Neuronal stem cell (in vitro differentiated cells): ENCODE measurements around the gene VAMP1.
"Not testable (repeated sequence)": the region's sequence is repeated elsewhere in the genome, so short reads cannot be mapped to it uniquely, and the experiment has no call there.

Experiments
- DNase-seq: peaks from one replicate; pipeline ENCODE4 v3.0.0-alpha.2; 2013; ENCODE audit warnings: low spot score
- H2AFZ ChIP-seq: one replicate; pipeline ENCODE4 v1.6.1; 2013; ENCODE audit warnings: mild to moderate bottlenecking, low read length, inconsistent platforms
- H2AK5ac ChIP-seq: 2 replicates; pipeline ENCODE4 v1.6.1; 2013; ENCODE audit warnings: low read depth, mild to moderate bottlenecking, inconsistent platforms, low read length, moderate library complexity, mixed read lengths
- H2BK120ac ChIP-seq: 2 replicates; pipeline ENCODE4 v1.6.1; 2013; ENCODE audit warnings: low read depth, mild to moderate bottlenecking, inconsistent platforms, low read length, moderate library complexity, mixed read lengths
- H2BK12ac ChIP-seq: one replicate; pipeline ENCODE4 v1.6.1; 2013; ENCODE audit warnings: low read length, inconsistent platforms
- H2BK15ac ChIP-seq: 2 replicates; pipeline ENCODE4 v1.6.1; 2013; ENCODE audit warnings: mild to moderate bottlenecking, low read length, inconsistent platforms, mixed read lengths
- H2BK5ac ChIP-seq: one replicate; pipeline ENCODE4 v1.6.1; 2013; ENCODE audit warnings: inconsistent platforms, mild to moderate bottlenecking, low read length, moderate library complexity
- H3K14ac ChIP-seq: one replicate; pipeline ENCODE4 v1.6.1; 2013; ENCODE audit warnings: low read length, inconsistent platforms
- H3K18ac ChIP-seq: 2 replicates; pipeline ENCODE4 v1.6.1; 2013; ENCODE audit warnings: low read length, inconsistent platforms
- H3K23ac ChIP-seq: 2 replicates; pipeline ENCODE4 v1.6.1; 2013; ENCODE audit warnings: low read depth, mild to moderate bottlenecking, mixed read lengths, low read length, inconsistent platforms; ENCODE audit not compliant: poor library complexity
- H3K27ac ChIP-seq: replicated peaks from 3 replicates; pipeline ENCODE4 v1.5.1; 2013; ENCODE audit warnings: low read length, inconsistent platforms
- H3K27me3 ChIP-seq, 3 experiments: 2 replicates each; pipeline ENCODE4 v1.6.1; 2013; ENCODE audit warnings: low read length in 3 of 3, mild to moderate bottlenecking in 2 of 3, inconsistent platforms in 1 of 3, low read depth in 1 of 3, mixed read lengths in 1 of 3, moderate library complexity in 1 of 3; ENCODE audit not compliant: control insufficient read depth in 3 of 3, insufficient read depth in 3 of 3
- H3K36me3 ChIP-seq, 2 donors: replicated peaks in 1 of 2; 2 replicates each; pipeline ENCODE4 v1.6.1; 2013; ENCODE audit warnings: low read length in 2 of 2; ENCODE audit not compliant: control insufficient read depth in 2 of 2, insufficient read depth in 2 of 2
- H3K4ac ChIP-seq: 2 replicates; pipeline ENCODE4 v1.6.1; 2013; ENCODE audit warnings: inconsistent platforms, mild to moderate bottlenecking, low read length, moderate library complexity
- H3K4me1 ChIP-seq, 2 donors: 1 replicate in 1 of 2; 2 replicates in 1 of 2; pipeline ENCODE4 v1.6.1; 2013; ENCODE audit warnings: low read length in 2 of 2, low read depth in 1 of 2; ENCODE audit not compliant: control insufficient read depth in 2 of 2, insufficient read depth in 1 of 2
- H3K4me2 ChIP-seq: one replicate; pipeline ENCODE4 v1.6.1; 2013; ENCODE audit warnings: mild to moderate bottlenecking, low read length, inconsistent platforms; ENCODE audit not compliant: insufficient read depth, poor library complexity, severe bottlenecking
- H3K4me3 ChIP-seq, 2 donors: 2 replicates each; pipeline ENCODE4 v1.5.1; 2013; ENCODE audit warnings: low read length in 2 of 2, mild to moderate bottlenecking in 2 of 2, inconsistent platforms in 1 of 2, moderate library complexity in 1 of 2
- H3K79me1 ChIP-seq: one replicate; pipeline ENCODE4 v1.6.1; 2013; ENCODE audit warnings: low read depth, mild to moderate bottlenecking, inconsistent platforms, low read length, moderate library complexity
- H3K9ac ChIP-seq: one replicate; pipeline ENCODE4 v1.6.1; 2013; ENCODE audit warnings: mild to moderate bottlenecking, low read depth, low read length, inconsistent platforms; ENCODE audit not compliant: poor library complexity
- H3K9me3 ChIP-seq, 2 donors: replicated peaks in 1 of 2; 2 replicates each; pipeline versions ENCODE3 to v1.6.1; 2013; ENCODE audit warnings: low read length in 2 of 2, mild to moderate bottlenecking in 2 of 2, inconsistent platforms in 1 of 2, low read depth in 1 of 2, mixed read lengths in 1 of 2, moderate library complexity in 1 of 2; ENCODE audit not compliant: control insufficient read depth in 2 of 2, insufficient read depth in 1 of 2
- H4K8ac ChIP-seq: one replicate; pipeline ENCODE4 v1.6.1; 2013; ENCODE audit warnings: low read depth, mild to moderate bottlenecking, inconsistent platforms, low read length, moderate library complexity
- H4K91ac ChIP-seq: one replicate; pipeline ENCODE4 v1.6.1; 2013; ENCODE audit warnings: low read length, low read depth, mild to moderate bottlenecking, inconsistent platforms; ENCODE audit not compliant: poor library complexity
- WGBS, 2 donors: extraction: QIAGEN DNeasy Blood & Tissue Kit; methylation state at CpG; one replicate each; pipeline ENCODE4 v1.1.7; 2013; ENCODE audit warnings: missing lambda C conversion rate in 2 of 2, mixed read lengths in 1 of 2; ENCODE audit not compliant: insufficient read length in 2 of 2, insufficient replicate concordance in 1 of 2; ENCODE audit errors: extremely low coverage in 2 of 2; 5-methylcytosine and 5-hydroxymethylcytosine counted together

VAMP1 gene

DNA sequence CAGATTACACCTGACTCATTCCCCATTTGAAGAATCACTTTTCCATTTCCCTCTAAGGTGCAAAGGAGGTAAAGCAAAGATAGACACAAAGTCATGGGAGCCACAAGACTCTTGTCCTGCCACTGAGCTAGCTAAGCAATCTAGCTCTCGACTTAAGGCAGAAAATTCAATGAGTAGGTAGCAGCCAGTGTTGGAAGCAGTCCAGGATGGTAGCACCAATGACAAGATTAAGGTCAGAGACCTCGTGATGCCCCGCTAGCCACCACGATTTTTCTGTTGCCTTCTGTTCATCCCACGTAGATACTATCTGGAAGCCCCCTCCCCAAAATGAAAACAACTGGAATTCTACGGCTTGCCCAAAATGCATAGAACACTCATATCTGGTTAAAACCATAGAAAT lies 1.4 kb downstream of the VAMP1 start:
- H3K4me3 ChIP-seq: no peak overlapping the region
- no CpG with 5 or more reads among the region's 6 CpGs for WGBS, 2 donors

DNA sequence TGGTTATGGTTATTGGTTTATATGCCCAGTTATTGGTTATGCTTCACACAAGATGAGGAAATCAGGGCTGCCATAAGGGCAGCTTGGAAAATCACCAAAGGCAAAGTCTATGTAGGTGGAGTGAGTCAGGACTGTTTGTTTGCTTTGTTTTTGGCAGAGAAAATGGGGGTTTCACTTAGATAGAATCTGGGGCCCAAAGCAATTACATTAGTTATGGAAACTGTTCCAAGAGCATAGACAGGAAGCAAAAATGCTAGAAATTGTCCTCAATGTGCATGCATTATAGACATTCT lies 2.2 kb downstream of the VAMP1 start:
- H2AK5ac ChIP-seq: no peak overlapping the region
- no peak overlapping the region for H3K27ac ChIP-seq
- H3K14ac ChIP-seq: no peak overlapping the region
- peaks cover 5 to 7% of the 10 kb centered on the region in 2 donors for H3K4me1 ChIP-seq
- no peak overlapping the region for H4K91ac ChIP-seq
- no peak overlapping the region for H2BK5ac ChIP-seq
- H2BK15ac ChIP-seq: no peak overlapping the region
- no peak overlapping the region for H3K4ac ChIP-seq
- H2AFZ ChIP-seq: no peak overlapping the region
- H3K23ac ChIP-seq: no peak overlapping the region
- no peak overlapping the region for H2BK12ac ChIP-seq
- H3K36me3 ChIP-seq: peaks cover 17 to 36% of the 10 kb centered on the region in 2 donors
- no peak overlapping the region for H3K4me3 ChIP-seq
- no peaks in the 10 kb centered on the region for H3K9me3 ChIP-seq
- H4K8ac ChIP-seq: no peak overlapping the region
- no peak for DNase-seq
- no peaks in the 10 kb centered on the region for H3K79me1 ChIP-seq
- H3K4me2 ChIP-seq: no peak overlapping the region
- no peaks in the 10 kb centered on the region for H3K27me3 ChIP-seq
- H3K18ac ChIP-seq: no peak overlapping the region
- H2BK120ac ChIP-seq: no peak overlapping the region
- H3K9ac ChIP-seq: no peak overlapping the region

More for the DNA sequence above, 1.4 kb downstream of the VAMP1 start:
- Histone ChIP-seq H2BK15ac (no peak overlapping the region), H2AFZ (no peak overlapping the region), H3K9me3 (no peaks in the 10 kb centered on the region), H4K8ac (no peak overlapping the region), H4K91ac (no peak overlapping the region), H3K79me1 (no peaks in the 10 kb centered on the region), H2AK5ac (no peak overlapping the region), H2BK5ac (no peak overlapping the region), H3K23ac (no peak overlapping the region), H3K14ac (no peak overlapping the region), H2BK120ac (no peak overlapping the region), H3K27me3 (no peaks in the 10 kb centered on the region), H3K4ac (no peak overlapping the region), H3K4me2 (no peak overlapping the region), H2BK12ac (no peak overlapping the region), H3K18ac (no peak overlapping the region), H3K4me1 (peaks cover 5 to 7% of the 10 kb centered on the region in 2 donors), H3K27ac (no peak overlapping the region), H3K36me3 (peaks cover 11 to 28% of the 10 kb centered on the region in 2 donors), H3K9ac (no peak overlapping the region)
- DNase-seq: no peak

DNA sequence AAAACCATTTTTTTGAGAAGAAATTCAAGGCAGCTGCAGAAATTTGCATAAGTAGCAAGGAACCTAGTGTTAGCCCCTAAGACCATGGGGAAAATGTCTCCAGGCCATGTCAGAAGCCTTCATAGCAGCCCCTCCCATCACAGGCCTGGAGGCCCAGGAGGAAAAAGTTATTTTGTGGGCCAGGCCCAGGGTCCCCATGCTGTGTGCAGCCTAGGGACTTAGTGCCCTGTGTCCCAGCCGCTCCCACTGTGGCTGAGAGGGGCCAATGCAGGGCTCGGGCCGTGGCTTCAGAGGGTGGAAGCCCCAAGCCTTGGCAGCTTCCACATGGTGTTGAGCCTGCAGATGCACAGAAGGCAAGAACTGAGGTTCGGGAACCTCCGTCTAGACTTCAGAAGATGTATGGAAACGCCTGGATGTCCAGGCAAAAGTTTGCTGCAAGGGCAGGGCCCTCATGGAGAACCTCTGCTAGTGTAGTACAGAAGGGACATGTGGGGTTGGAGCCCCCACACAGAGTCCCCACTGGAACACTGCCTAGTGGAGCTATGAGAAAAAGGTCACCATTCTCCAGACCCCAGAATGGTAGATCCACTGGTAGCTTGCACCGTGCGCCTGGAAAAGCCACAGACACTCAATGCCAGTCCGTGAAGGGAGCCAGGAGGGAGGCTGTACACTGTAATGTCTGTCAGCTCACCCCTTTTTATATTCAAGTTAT lies 2.8 kb downstream of the VAMP1 start:
- H4K8ac ChIP-seq, H2BK12ac ChIP-seq, H2BK120ac ChIP-seq, H2AFZ ChIP-seq, H3K9ac ChIP-seq, H3K4me1 ChIP-seq, H3K79me1 ChIP-seq, H3K9me3 ChIP-seq, H3K27me3 ChIP-seq, H3K27ac ChIP-seq, H3K4ac ChIP-seq, H3K4me2 ChIP-seq, DNase-seq, H3K4me3 ChIP-seq, H2AK5ac ChIP-seq, H3K18ac ChIP-seq, H2BK15ac ChIP-seq, H3K14ac ChIP-seq, H2BK5ac ChIP-seq, H4K91ac ChIP-seq, H3K23ac ChIP-seq: not testable (repeated sequence)
- H3K36me3 ChIP-seq: peaks cover 20 to 41% of the 10 kb centered on the region in 2 donors
- WGBS, 2 donors: no CpG with 5 or more reads among the region's 9 CpGs

DNA sequence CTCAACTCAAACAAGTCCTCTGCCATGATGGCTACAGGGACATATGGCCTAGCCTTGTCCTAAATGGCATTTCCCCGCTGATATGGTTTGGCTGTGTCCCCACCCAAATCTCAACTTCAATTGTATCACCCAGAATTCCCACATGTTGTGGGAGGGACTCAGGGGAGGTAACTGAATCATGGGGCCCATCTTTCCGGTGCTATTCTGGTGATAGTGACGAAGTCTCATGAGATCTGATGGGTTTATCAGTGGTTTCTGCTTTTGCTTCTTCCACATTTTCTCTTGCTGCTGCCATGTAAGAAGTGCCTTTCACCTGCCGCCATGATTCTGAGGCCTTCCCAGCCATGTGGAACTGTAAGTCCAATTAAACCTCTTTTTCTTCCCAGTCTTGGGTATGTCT lies 3.7 kb downstream of the VAMP1 start:
- H3K4me3 ChIP-seq, H3K27ac ChIP-seq: not testable (repeated sequence)
- no CpG with 5 or more reads among the region's 4 CpGs for WGBS, 2 donors

More for the DNA sequence above, 3.7 kb downstream of the VAMP1 start:
- not testable (repeated sequence) for H3K4me2 ChIP-seq, H4K8ac ChIP-seq, H2BK5ac ChIP-seq, H3K4ac ChIP-seq, H4K91ac ChIP-seq, H2BK15ac ChIP-seq, H3K4me1 ChIP-seq, H3K18ac ChIP-seq, H3K14ac ChIP-seq, H2BK120ac ChIP-seq, H2AFZ ChIP-seq, H3K27me3 ChIP-seq, H3K23ac ChIP-seq, H2BK12ac ChIP-seq, H3K79me1 ChIP-seq, H2AK5ac ChIP-seq, H3K9me3 ChIP-seq, H3K9ac ChIP-seq, DNase-seq
- H3K36me3 ChIP-seq: peaks cover 28 to 51% of the 10 kb centered on the region in 2 donors
